PC-3 (cell line): ENCODE data around the gene ARHGAP40.

Experiments
- CTCF ChIP-seq: fragments of 300-600 bp; sonication (generic); conservative IDR thresholded peaks from 2 replicates; pipeline ENCODE4 v1.5.1; 2017; ENCODE audit warnings: antibody characterized with exemption, low read depth, mild to moderate bottlenecking, low read length
- EZH2 ChIP-seq: fragments of 300-600 bp; sonication (generic); IDR thresholded peaks from one replicate; pipeline ENCODE4 v1.6.1; 2017; ENCODE audit warnings: antibody characterized with exemption, mild to moderate bottlenecking, low read length; ENCODE audit not compliant: unreplicated experiment

- TF ChIP-seq CTCF (no peak), EZH2 (no peak)
These were observed 83.7 kb downstream of the ARHGAP40 start for GRCh38 chr20:38685271-38685670.
